B cell (primary cell): ENCODE results near the gene LSP1. TPM values are rescaled to one million over a fixed set of nuclear protein-coding genes. Genes with fewer than 3 reads are reported as not detected.

Source experiments
- ATAC-seq: fragments of 200-7000 bp; cut with Tn5 transposase; one replicate; pipeline ENCODE4 v1.10.0; 2021; ENCODE audit warnings: low read depth, mild to moderate bottlenecking, moderate number of reproducible peaks, moderate library complexity
- CTCF ChIA-PET: fragments of 350-600 bp; sonication (Branson Sonifier 250); formaldehyde crosslinking; loops from one replicate; lab custom pipeline; 2021; ENCODE audit warnings: antibody characterized with exemption, inconsistent platforms; lab: Charles Lee
- POLR2A ChIA-PET: fragments of 350-600 bp; sonication (Branson Sonifier 250); formaldehyde crosslinking; loops from one replicate; lab custom pipeline; 2021; ENCODE audit warnings: antibody characterized with exemption; lab: Charles Lee
- DNase-seq: peaks from one replicate; pipeline ENCODE4 v3.0.0; 2013
- H2AFZ ChIP-seq: 2 replicates; pipeline ENCODE4 v1.6.1; 2012; ENCODE audit warnings: mild to moderate bottlenecking, low read depth, low read length; ENCODE audit not compliant: insufficient read depth, poor library complexity, severe bottlenecking
- H3K27ac ChIP-seq, 2 donors: 1 replicate in 1 of 2; 2 replicates in 1 of 2; pipeline ENCODE4 v1.5.1; 2012 to 2013; ENCODE audit warnings: low read length in 2 of 2, mild to moderate bottlenecking in 2 of 2, moderate library complexity in 1 of 2
- H3K27me3 ChIP-seq, 4 experiments: fragments of 200-600 bp in 1 of 4; sonication (generic) in 1 of 4; replicated peaks in 1 of 4; 1 replicate in 2 of 4; 2 replicates in 2 of 4; pipeline versions ENCODE4 v1.6.1 to v1.7.0; 2013 to 2016; ENCODE audit warnings: low read length in 3 of 4, mild to moderate bottlenecking in 2 of 4, mixed read lengths in 1 of 4, moderate library complexity in 1 of 4; ENCODE audit not compliant: insufficient read depth in 4 of 4, control insufficient read depth in 3 of 4; ENCODE audit errors: control extremely low read depth in 1 of 4
- H3K36me3 ChIP-seq, 2 experiments: replicated peaks in 1 of 2; 1 replicate in 1 of 2; 2 replicates in 1 of 2; pipeline versions ENCODE4 v1.6.1 to v1.7.1; 2013; ENCODE audit warnings: low read length in 1 of 2; ENCODE audit not compliant: insufficient read depth in 2 of 2, control insufficient read depth in 1 of 2; ENCODE audit errors: control extremely low read depth in 1 of 2, extremely low read depth in 1 of 2
- H3K4me1 ChIP-seq, 2 donors: fragments of 200-600 bp in 1 of 2; sonication (generic) in 1 of 2; 1 replicate in 1 of 2; 2 replicates in 1 of 2; pipeline versions ENCODE4 v1.5.1 to v1.6.1; 2013 to 2017; ENCODE audit warnings: low read length in 2 of 2; ENCODE audit not compliant: control insufficient read depth in 2 of 2, insufficient read depth in 2 of 2
- H3K4me2 ChIP-seq: replicated peaks from 2 replicates; pipeline ENCODE3; 2012; ENCODE audit warnings: mild to moderate bottlenecking, low read depth, low read length; ENCODE audit not compliant: poor library complexity, severe bottlenecking
- H3K4me3 ChIP-seq, 5 experiments: fragments of 200-600 bp in 1 of 5; sonication (generic) in 1 of 5; 1 replicate in 3 of 5; 2 replicates in 2 of 5; pipeline versions ENCODE4 v1.5.1 to v1.7.0; 2011 to 2016; ENCODE audit warnings: low read length in 4 of 5, mild to moderate bottlenecking in 4 of 5, low read depth in 2 of 5, control low read depth in 1 of 5, moderate library complexity in 1 of 5; ENCODE audit not compliant: insufficient read depth in 1 of 5; ENCODE audit errors: control extremely low read depth in 1 of 5, extremely low read depth in 1 of 5
- H3K79me2 ChIP-seq: fragments of 200-600 bp; sonication (generic); one replicate; pipeline ENCODE4 v1.6.0; 2016; ENCODE audit warnings: low read length; ENCODE audit not compliant: control insufficient read depth, insufficient read depth
- H3K9ac ChIP-seq: fragments of 200-600 bp; sonication (generic); 2 replicates; pipeline ENCODE4 v1.6.1; 2017; ENCODE audit warnings: mild to moderate bottlenecking, low read length, moderate library complexity
- H3K9me3 ChIP-seq, 3 donors: one replicate each; pipeline versions ENCODE4 v1.6.1 to v1.7.1; 2013; ENCODE audit warnings: low read length in 2 of 3; ENCODE audit not compliant: control insufficient read depth in 2 of 3, insufficient read depth in 1 of 3; ENCODE audit errors: control extremely low read depth in 1 of 3
- H4K20me1 ChIP-seq: 2 replicates; pipeline ENCODE4 v1.6.0; 2012; ENCODE audit warnings: mild to moderate bottlenecking, low read length; ENCODE audit not compliant: insufficient read depth, control insufficient read depth, poor library complexity, severe bottlenecking
- H3K27ac Mint-ChIP-seq: one replicate; pipeline ENCODE4 v1.8.0; 2021; ENCODE audit warnings: mixed read lengths
- H3K27me3 Mint-ChIP-seq: one replicate; pipeline ENCODE4 v1.8.0; 2021; ENCODE audit warnings: mixed read lengths
- H3K4me1 Mint-ChIP-seq: one replicate; pipeline ENCODE4 v1.8.0; 2021; ENCODE audit warnings: mixed read lengths
- H3K4me3 Mint-ChIP-seq: one replicate; pipeline ENCODE4 v1.8.0; 2021; ENCODE audit warnings: mixed read lengths
- H3K9me3 Mint-ChIP-seq: one replicate; pipeline ENCODE4 v1.8.0; 2022; ENCODE audit warnings: mixed read lengths; ENCODE audit not compliant: insufficient read depth
- CTCF ChIP-seq: fragments of 200-600 bp; IDR thresholded peaks from one replicate; pipeline ENCODE4 v1.8.0; 2022; ENCODE audit warnings: antibody characterized with exemption, mild to moderate bottlenecking
- EZH2 ChIP-seq: IDR thresholded peaks from 2 replicates; pipeline ENCODE4 v1.6.1; 2012; ENCODE audit warnings: borderline replicate concordance, low read depth, mild to moderate bottlenecking, moderate library complexity, low read length; ENCODE audit not compliant: insufficient read depth, poor library complexity, severe bottlenecking
- WGBS: methylation state at CpG from one replicate; pipeline ENCODE4 v1.1.5; 2013; ENCODE audit warnings: missing lambda C conversion rate; ENCODE audit not compliant: insufficient coverage; 5-methylcytosine and 5-hydroxymethylcytosine counted together
- intact Hi-C: fragments of 100-400 bp; cut with micrococcal nuclease; formaldehyde crosslinking; loops from one replicate; pipeline ENCODE4 v1.10.0; 2022
- polyA plus RNA-seq: library from polyadenylated mRNA; depleted of rRNA; stranded (reverse); fragments of >200 nt; gene quantifications from 2 replicates; pipeline ENCODE4 v1.2.3, GENCODE V29; 2012
- total RNA-seq, 2 donors: library from RNA; stranded (reverse); fragments of 120-200 nt in 1 of 2; gene quantifications; 1 replicate in 1 of 2; 2 replicates in 1 of 2; pipeline versions ENCODE4 v1.2.3 to v1.2.4, GENCODE V29; 2013 to 2022

Gene LSP1
- total and polyA plus RNA-seq, 2 donors (not counting 1 experiment from before 2014, with no cell fraction given) = 249 to 446 TPM

- H3K27ac ChIP-seq = no peak overlapping the region
- ChIA-PET CTCF (interaction anchor here (1.0 to 10.0 kb wide), 2 partner anchors 136 to 324 kb away, joined by 4 to 394 read pairs; no protein-coding TSS in a partner anchor), POLR2A (no interaction called here)
- TF ChIP-seq EZH2 = no peak
- H3K4me3 ChIP-seq = no peak overlapping the region
- peaks cover 18% of the 10 kb centered on the region for H3K27me3 Mint-ChIP-seq
- 64% methylated on average over 12 of the region's 12 CpGs for WGBS
- H3K4me1 Mint-ChIP-seq = peaks cover 2% of the 10 kb centered on the region
- ATAC-seq = no peak
- no peak overlapping the region for H3K27ac Mint-ChIP-seq
- H4K20me1 ChIP-seq = no peaks in the 10 kb centered on the region
- H3K9me3 Mint-ChIP-seq = no peaks in the 10 kb centered on the region
- no peak overlapping the region for H2AFZ ChIP-seq
- intact Hi-C loops = no loop called here
- no peaks in the 10 kb centered on the region for H3K9me3 ChIP-seq
- peaks cover 0 to 8% of the 10 kb centered on the region in 2 donors for H3K4me1 ChIP-seq
- H3K27me3 ChIP-seq = peaks cover 0 to 23% (median 4%) of the 10 kb centered on the region in 4 experiments
- DNase-seq = no peak
- H3K9ac ChIP-seq = no peak overlapping the region
- H3K79me2 ChIP-seq = no peaks in the 10 kb centered on the region
- H3K4me3 Mint-ChIP-seq = no peak overlapping the region
- no peaks in the 10 kb centered on the region for H3K36me3 ChIP-seq
- no peak overlapping the region for H3K4me2 ChIP-seq
Measured at GRCh38 chr11:1828542-1828941, 24.3 kb upstream of the LSP1 start.

- POLR2A ChIA-PET = no interaction called here
- H3K4me3 Mint-ChIP-seq = no peak overlapping the region
- H3K4me1 Mint-ChIP-seq = peaks cover 2% of the 10 kb centered on the region
Measured at GRCh38 chr11:1829039-1829820, 23.7 kb upstream of the LSP1 start.

More at GRCh38 chr11:1829039-1829820, 23.7 kb upstream of the LSP1 start:
- H4K20me1 ChIP-seq = no peaks in the 10 kb centered on the region
- 64% methylated on average over 10 of the region's 11 CpGs for WGBS
- no peak overlapping the region for H3K27ac ChIP-seq
- H3K79me2 ChIP-seq = peaks cover under 1% of the 10 kb centered on the region
- no peak overlapping the region for H3K4me3 ChIP-seq
- no peaks in the 10 kb centered on the region for H3K9me3 ChIP-seq
- no peak overlapping the region for H3K9ac ChIP-seq
- no peak for DNase-seq
- H3K36me3 ChIP-seq = no peaks in the 10 kb centered on the region
- TF ChIP-seq EZH2 (no peak), CTCF (no peak)
- H3K27me3 ChIP-seq = peaks cover 0 to 27% (median 5%) of the 10 kb centered on the region in 4 experiments
- Mint-ChIP-seq H3K27me3 (peaks cover 15% of the 10 kb centered on the region), H3K9me3 (no peaks in the 10 kb centered on the region), H3K27ac (no peak overlapping the region)
- CTCF ChIA-PET = interaction anchor here (5.4 to 10.0 kb wide), 2 partner anchors 137 to 175 kb away, joined by 72 to 394 read pairs; no protein-coding TSS in a partner anchor
- intact Hi-C loops = no loop called here
- no peak for ATAC-seq
- no peak overlapping the region for H3K4me2 ChIP-seq
- peaks cover 0 to 8% of the 10 kb centered on the region in 2 donors for H3K4me1 ChIP-seq
- no peak overlapping the region for H2AFZ ChIP-seq
